Measurements from ENCODE around the gene SPIN3.
"Not testable (repeated sequence)": the region's sequence is repeated elsewhere in the genome, so short reads cannot be mapped to it uniquely, and the experiment has no call there.

The SPIN3 gene

GRCh38 chrX:56995271-56995994 lies at the start of gene SPIN3:
TSS of gene SPIN3 (minus strand) at chrX:56995541. CDS start at chrX:56994947, 594 bp downstream.
- DNase-seq (ENCODE audit: low read depth in 2 of 2), result peak; percentile 62 to 72
- TF ChIP-seq CTCF (IDR thresholded peaks at IDR 0.05; ENCODE audit: low read depth, low read length), result no peak

GRCh38 chrX:57044245-57044644 lies 48.9 kb upstream of the SPIN3 start:
- TF ChIP-seq CTCF (IDR thresholded peaks at IDR 0.05; ENCODE audit: low read depth, low read length), result no peak
- no peak overlapping the region for H3K4me3 ChIP-seq (replicated peaks in 1 of 2; ENCODE audit: low read depth in 2 of 2, low read length in 2 of 2)

More at GRCh38 chrX:56995271-56995994, at the start of gene SPIN3:
- H3K4me3 ChIP-seq (replicated peaks in 1 of 2; ENCODE audit: low read depth in 2 of 2, low read length in 2 of 2), result peak within 1 kb of the TSS; percentile 73

GRCh38 chrX:57037265-57037664 lies 41.9 kb upstream of the SPIN3 start:
- H3K4me3 ChIP-seq (replicated peaks in 1 of 2; ENCODE audit: low read depth in 2 of 2, low read length in 2 of 2); DNase-seq (ENCODE audit: low read depth in 2 of 2): not testable (repeated sequence)

More at GRCh38 chrX:57044245-57044644, 48.9 kb upstream of the SPIN3 start:
- no peak for DNase-seq (ENCODE audit: low read depth in 2 of 2)

GRCh38 chrX:56994375-56995270 lies 718 bp downstream of the SPIN3 start:
- peak overlapping the region; percentile 73 for H3K4me3 ChIP-seq (replicated peaks in 1 of 2; ENCODE audit: low read depth in 2 of 2, low read length in 2 of 2)
- peak; percentile 0 to 1 for DNase-seq (ENCODE audit: low read depth in 2 of 2)
- TF ChIP-seq CTCF (IDR thresholded peaks at IDR 0.05; ENCODE audit: low read depth, low read length), result no peak

- no peak for DNase-seq (ENCODE audit: low read depth in 2 of 2)
- no peak for TF ChIP-seq CTCF (IDR thresholded peaks at IDR 0.05; ENCODE audit: low read depth, low read length)
- no peak overlapping the region for H3K4me3 ChIP-seq (replicated peaks in 1 of 2; ENCODE audit: low read depth in 2 of 2, low read length in 2 of 2)
Observed at GRCh38 chrX:56987741-56988140, 7.6 kb downstream of the SPIN3 start.

GRCh38 chrX:56986138-56986537 lies 9.2 kb downstream of the SPIN3 start:
- peak in 1 of 2 donors; percentile 11 for DNase-seq (ENCODE audit: low read depth in 2 of 2)
- H3K4me3 ChIP-seq (replicated peaks in 1 of 2; ENCODE audit: low read depth in 2 of 2, low read length in 2 of 2), result no peak overlapping the region
- no peak for TF ChIP-seq CTCF (IDR thresholded peaks at IDR 0.05; ENCODE audit: low read depth, low read length)

- no peak overlapping the region for H3K4me3 ChIP-seq (replicated peaks in 1 of 2; ENCODE audit: low read depth in 2 of 2, low read length in 2 of 2)
- peak; percentile 41 for TF ChIP-seq CTCF (IDR thresholded peaks at IDR 0.05; ENCODE audit: low read depth, low read length)
- peak; percentile 55 to 60 for DNase-seq (ENCODE audit: low read depth in 2 of 2)
Observed at GRCh38 chrX:56978172-56978571, 17.2 kb downstream of the SPIN3 start.
